GM23338 (cell line): ENCODE data around the gene STX16.

Experiments
- CTCF ChIP-seq, 2 experiments: fragments of 200-600 bp in 1 of 2; sonication (generic) in 1 of 2; conservative IDR thresholded peaks; 2 replicates each; pipeline versions ENCODE4 v1.5.1 to v1.6.1; 2016 to 2017; ENCODE audit warnings: antibody characterized with exemption in 2 of 2, low read depth in 2 of 2, mild to moderate bottlenecking in 2 of 2, moderate library complexity in 1 of 2
- ETS1 ChIP-seq: IDR thresholded peaks from 2 replicates; pipeline ENCODE4 v1.6.1; 2016; ENCODE audit warnings: antibody characterized with exemption
- EZH2 ChIP-seq: fragments of 200-600 bp; sonication (generic); IDR thresholded peaks from one replicate; pipeline ENCODE4 v1.8.0; 2017; ENCODE audit warnings: antibody characterized with exemption, mild to moderate bottlenecking, low read depth; ENCODE audit not compliant: unreplicated experiment
- EZH2phosphoT487 ChIP-seq: fragments of 200-600 bp; sonication (generic); IDR thresholded peaks from one replicate; pipeline ENCODE4 v1.8.1; 2018; ENCODE audit warnings: antibody characterized with exemption; ENCODE audit not compliant: unreplicated experiment
- POLR2AphosphoS5 ChIP-seq: IDR thresholded peaks from 2 replicates; pipeline ENCODE4 v1.6.1; 2016; ENCODE audit warnings: antibody characterized with exemption, low read depth

GRCh38 chr20:58719258-58719657 is 68.2 kb downstream of the STX16 start:
- no peak for TF ChIP-seq POLR2AphosphoS5
- no peak for TF ChIP-seq CTCF (conservative IDR thresholded peaks at IDR 0.05; ENCODE audit: low read depth in 2 of 2)
- TF ChIP-seq EZH2phosphoT487, result no peak
- no peak for TF ChIP-seq EZH2
- no peak for TF ChIP-seq ETS1
